Measurements from ENCODE around the gene ARCN1. TPM values are rescaled to one million over a fixed set of nuclear protein-coding genes. Genes with fewer than 3 reads are reported as not detected.

Gene ARCN1
- total and polyA plus RNA-seq, 2 donors (not counting 3 experiments of a cell fraction or from before 2014, with no cell fraction given) = 172 to 180 TPM

GRCh38 chr11:118643142-118643994, 71.2 kb downstream of the ARCN1 start:
- no TSS peak for BruUV-seq (replicated peaks)
- Histone ChIP-seq H4K20me1 (replicated peaks; ENCODE audit: control insufficient read depth, extremely low read depth, insufficient read depth, low read length) (no peaks in the 10 kb centered on the region), H3K27me3 (ENCODE audit: control insufficient read depth in 2 of 2, insufficient read depth in 2 of 2, low read length in 2 of 2) (no peaks in the 10 kb centered on the region), H3K9me3 (replicated peaks; ENCODE audit: control insufficient read depth, insufficient read depth, low read length) (no peaks in the 10 kb centered on the region), H3K4me3 (replicated peaks in 1 of 3; ENCODE audit: insufficient read depth in 1 of 3, low read depth in 1 of 3, low read length in 3 of 3) (no peak overlapping the region), H3K27ac (ENCODE audit: insufficient read depth, low read depth, low read length) (no peak overlapping the region), H3K79me2 (ENCODE audit: control insufficient read depth, insufficient read depth, low read length) (peaks cover 14% of the 10 kb centered on the region), H3K4me1 (ENCODE audit: control insufficient read depth, extremely low read depth, insufficient read depth, low read length) (no peaks in the 10 kb centered on the region), H3K4me2 (ENCODE audit: insufficient read depth, low read length) (no peak overlapping the region), H3K9ac (replicated peaks; ENCODE audit: extremely low read depth, insufficient read depth, low read length) (no peak overlapping the region), H2AFZ (ENCODE audit: low read depth, low read length) (no peak overlapping the region), H3K36me3 (ENCODE audit: control insufficient read depth in 2 of 2, extremely low read depth in 1 of 2, insufficient read depth in 2 of 2, low read length in 2 of 2) (peaks cover 32 to 78% of the 10 kb centered on the region in 2 experiments), H3K9me1 (replicated peaks; ENCODE audit: control insufficient read depth, extremely low read depth, insufficient read depth, low read length) (no peaks in the 10 kb centered on the region)
- POLR2A ChIA-PET = no interaction called here
- no peak for TF ChIP-seq JUN (IDR thresholded peaks at IDR 0.05; ENCODE audit: borderline replicate concordance, insufficient read depth, insufficient read length, low read depth)
- no peak for FAIRE-seq
- intact Hi-C loops (cut with micrococcal nuclease) (no loop called here), dilution Hi-C loops (cut with MboI; ENCODE audit: extremely low pct_ligation_motif_present, low sequenced_read_pairs) (no loop called here)
- no peak for DNase-seq (ENCODE audit: low read depth, low spot score)
- CTCF ChIA-PET = interaction anchor here (0.9 to 1.2 kb wide), 2 partner anchors 12 to 34 kb away, joined by 3 read pairs; no protein-coding TSS in a partner anchor

GRCh38 chr11:118643995-118644345, 71.8 kb downstream of the ARCN1 start:
- Histone ChIP-seq H3K36me3 (ENCODE audit: control insufficient read depth in 2 of 2, extremely low read depth in 1 of 2, insufficient read depth in 2 of 2, low read length in 2 of 2) (peaks cover 32 to 76% of the 10 kb centered on the region in 2 experiments), H3K9me3 (replicated peaks; ENCODE audit: control insufficient read depth, insufficient read depth, low read length) (no peaks in the 10 kb centered on the region), H3K27ac (ENCODE audit: insufficient read depth, low read depth, low read length) (no peak overlapping the region), H3K27me3 (ENCODE audit: control insufficient read depth in 2 of 2, insufficient read depth in 2 of 2, low read length in 2 of 2) (no peaks in the 10 kb centered on the region), H3K4me1 (ENCODE audit: control insufficient read depth, extremely low read depth, insufficient read depth, low read length) (no peaks in the 10 kb centered on the region), H3K4me2 (ENCODE audit: insufficient read depth, low read length) (no peak overlapping the region), H3K4me3 (replicated peaks in 1 of 3; ENCODE audit: insufficient read depth in 1 of 3, low read depth in 1 of 3, low read length in 3 of 3) (no peak overlapping the region), H2AFZ (ENCODE audit: low read depth, low read length) (no peak overlapping the region), H3K79me2 (ENCODE audit: control insufficient read depth, insufficient read depth, low read length) (peaks cover 14% of the 10 kb centered on the region), H3K9ac (replicated peaks; ENCODE audit: extremely low read depth, insufficient read depth, low read length) (no peak overlapping the region), H4K20me1 (replicated peaks; ENCODE audit: control insufficient read depth, extremely low read depth, insufficient read depth, low read length) (no peaks in the 10 kb centered on the region), H3K9me1 (replicated peaks; ENCODE audit: control insufficient read depth, extremely low read depth, insufficient read depth, low read length) (no peaks in the 10 kb centered on the region)
- ChIA-PET POLR2A (no interaction called here), CTCF (interaction anchor here (1.7 kb wide), 1 partner anchor 50 kb away, joined by 11 read pairs; no protein-coding TSS in a partner anchor)
- DNase-seq (ENCODE audit: low read depth, low spot score) = no peak
- dilution Hi-C loops (cut with MboI; ENCODE audit: extremely low pct_ligation_motif_present, low sequenced_read_pairs) = no loop called here
- intact Hi-C loops (cut with micrococcal nuclease) = no loop called here
- BruUV-seq (replicated peaks) = no TSS peak
- no peak for TF ChIP-seq FOS (IDR thresholded peaks at IDR 0.05; ENCODE audit: borderline replicate concordance, insufficient read depth, low read length)
- no peak for TF ChIP-seq MYC (IDR thresholded peaks at IDR 0.05; ENCODE audit: low read depth, low read length)
- TF ChIP-seq CTCF (IDR thresholded peaks at IDR 0.05; ENCODE audit: extremely low read depth in 1 of 2, insufficient read depth in 1 of 2, low read depth in 1 of 2, low read length in 2 of 2) = no peak
- no peak for TF ChIP-seq EZH2 (IDR thresholded peaks at IDR 0.05; ENCODE audit: borderline replicate concordance, low read depth, low read length, severe bottlenecking)
- TF ChIP-seq POLR2AphosphoS5 (IDR thresholded peaks at IDR 0.05; ENCODE audit: insufficient read depth, low read depth, low read length) = no peak
- no peak for FAIRE-seq

Data from endothelial cell of umbilical vein (primary cell).